ENCODE measurements around the gene SBNO2. TPM values are rescaled to one million over a fixed set of nuclear protein-coding genes. Genes with fewer than 3 reads are reported as not detected.

The SBNO2 gene
- total and polyA plus RNA-seq, 12 donors = 12.6 to 61.3 (median 16.1) TPM

- intact Hi-C loops (cut with DNase I) = no loop called here
- H3K9me3 ChIP-seq = no peaks in the 10 kb centered on the region
- H3K4me3 ChIP-seq = no peak overlapping the region
- no peak overlapping the region for H3K27ac ChIP-seq
- ATAC-seq (no peak), DNase-seq (no peak)
- H3K4me1 ChIP-seq = peaks cover 0 to 8% (median 0%) of the 10 kb centered on the region in 9 donors
- no peaks in the 10 kb centered on the region for H3K27me3 ChIP-seq
- H3K36me3 ChIP-seq = no peaks in the 10 kb centered on the region
- no peak for TF ChIP-seq CTCF (IDR thresholded peaks at IDR 0.05)
- 73 to 78% methylated on average over 9 of the region's 9 CpGs for WGBS, 2 donors
Observed at GRCh38 chr19:1189419-1189818, 15.4 kb upstream of the SBNO2 start.

DNA sequence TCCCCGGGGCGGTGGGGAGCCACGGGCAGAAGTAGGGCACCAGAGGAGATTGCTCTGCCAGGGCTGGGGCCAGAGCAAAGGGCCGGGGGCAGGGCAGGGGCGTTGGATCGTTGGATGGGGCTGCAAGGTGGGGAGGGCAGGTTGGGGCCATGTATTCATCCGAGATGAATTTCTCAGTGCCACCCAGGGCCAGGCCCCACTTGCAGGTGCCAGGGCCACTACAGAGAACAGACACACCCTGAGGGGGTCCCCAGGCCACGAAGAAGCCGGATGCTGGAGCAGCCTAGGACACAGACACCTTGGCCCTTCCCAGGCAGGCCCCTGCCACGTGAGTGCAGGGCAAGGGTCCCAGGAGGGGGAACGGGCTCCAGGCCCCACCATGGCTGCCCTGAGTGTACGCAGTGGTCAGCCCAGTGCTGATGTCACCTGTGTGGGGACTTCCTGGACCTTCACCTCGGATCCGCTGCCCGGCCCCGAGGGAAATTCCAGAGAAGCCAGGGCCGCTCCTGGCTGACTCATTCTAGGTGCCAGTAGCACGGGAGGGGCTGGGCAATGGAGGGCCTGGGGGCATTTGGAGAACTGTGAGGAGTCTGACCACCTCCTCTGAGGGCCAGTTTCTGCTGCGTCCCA, 9.6 kb upstream of the SBNO2 start:
- H3K9me3 ChIP-seq = no peaks in the 10 kb centered on the region
- H3K36me3 ChIP-seq = no peaks in the 10 kb centered on the region
- no peak for DNase-seq
- intact Hi-C loops (cut with DNase I) = loop anchor here in 1 of 10 donors (5.0 kb wide), 1 partner anchor 61 kb away; no protein-coding TSS in a partner anchor
- peaks cover 0 to 21% (median 5%) of the 10 kb centered on the region in 9 donors for H3K4me1 ChIP-seq
- peaks cover 0 to 4% (median 0%) of the 10 kb centered on the region in 7 donors for H3K27me3 ChIP-seq
- ATAC-seq = no peak
- no peak overlapping the region for H3K27ac ChIP-seq
- no peak for TF ChIP-seq CTCF (IDR thresholded peaks at IDR 0.05)
- 85 to 87% methylated on average over 19 of the region's 19 CpGs for WGBS, 2 donors
- no peak overlapping the region for H3K4me3 ChIP-seq

DNA sequence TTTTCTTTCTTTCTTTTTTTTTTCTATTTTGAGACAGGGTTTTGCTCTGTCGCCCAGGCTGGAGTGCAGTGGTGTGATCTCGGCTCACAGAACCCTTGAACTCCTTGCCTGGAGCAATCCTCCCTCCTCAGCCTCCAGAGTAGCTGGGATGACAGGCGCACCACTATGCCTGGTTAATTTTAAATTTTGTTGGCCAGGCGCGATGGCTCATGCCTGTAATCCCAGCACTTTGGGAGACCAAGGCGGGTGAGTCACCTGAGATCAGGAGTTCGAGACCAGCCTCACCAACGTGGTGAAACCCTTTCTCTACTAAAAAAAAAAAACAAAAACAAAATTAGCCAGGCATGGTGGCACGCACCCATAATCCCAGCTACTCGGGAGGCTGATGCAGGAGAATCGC, 8.7 kb upstream of the SBNO2 start:
- WGBS, 2 donors = 93 to 94% methylated on average over 11 of the region's 11 CpGs
- no peaks in the 10 kb centered on the region for H3K36me3 ChIP-seq
- intact Hi-C loops (cut with DNase I) = loop anchor here in 1 of 10 donors (5.0 kb wide), 1 partner anchor 60 kb away; no protein-coding TSS in a partner anchor

GRCh38 chr19:1182068-1182467, 8.0 kb upstream of the SBNO2 start:
- Histone ChIP-seq H3K4me1 (peaks cover 0 to 34% (median 5%) of the 10 kb centered on the region in 9 donors), H3K9me3 (no peaks in the 10 kb centered on the region), H3K27me3 (peaks cover 0 to 4% (median 0%) of the 10 kb centered on the region in 7 donors), H3K27ac (peak overlapping the region in 1 of 10 donors; percentile 87), H3K36me3 (no peaks in the 10 kb centered on the region), H3K4me3 (no peak overlapping the region)
- WGBS, 2 donors = 94 to 97% methylated on average over 10 of the region's 10 CpGs
- ATAC-seq (no peak), DNase-seq (no peak)
- no peak for TF ChIP-seq CTCF (IDR thresholded peaks at IDR 0.05)
- intact Hi-C loops (cut with DNase I) = loop anchor here in 1 of 10 donors (5.0 kb wide), 1 partner anchor 60 kb away; no protein-coding TSS in a partner anchor

More for the DNA sequence above, 8.7 kb upstream of the SBNO2 start:
- Histone ChIP-seq H3K27ac (no peak overlapping the region), H3K4me3 (no peak overlapping the region), H3K4me1 (peaks cover 0 to 27% (median 5%) of the 10 kb centered on the region in 9 donors), H3K27me3 (peaks cover 0 to 4% (median 0%) of the 10 kb centered on the region in 7 donors), H3K9me3 (no peaks in the 10 kb centered on the region)
- ATAC-seq (no peak), DNase-seq (no peak)
- TF ChIP-seq CTCF (IDR thresholded peaks at IDR 0.05) = no peak

Measured in heart right ventricle (tissue), 16 donors.